Ishikawa (cell line): Measurements from ENCODE around the gene POLA2.

Experiments used
- CEBPB ChIP-seq: IDR thresholded peaks from 2 replicates; pipeline ENCODE4 v1.6.1; 2012
- CREB1 ChIP-seq: IDR thresholded peaks from 2 replicates; pipeline ENCODE4 v1.6.1; 2012; ENCODE audit warnings: low read depth
- EGR1 ChIP-seq: IDR thresholded peaks from 2 replicates; pipeline ENCODE4 v1.6.1; 2012
- EP300 ChIP-seq: IDR thresholded peaks from 2 replicates; pipeline ENCODE4 v1.6.1; 2012; ENCODE audit warnings: borderline replicate concordance
- FOXM1 ChIP-seq: IDR thresholded peaks from 2 replicates; pipeline ENCODE4 v1.6.1; 2012; ENCODE audit warnings: low read depth, borderline replicate concordance
- NFIC ChIP-seq: IDR thresholded peaks from 2 replicates; pipeline ENCODE4 v1.6.1; 2012
- RAD21 ChIP-seq: IDR thresholded peaks from 2 replicates; pipeline ENCODE4 v1.6.1; 2012; ENCODE audit warnings: low read depth
- REST ChIP-seq: IDR thresholded peaks from 2 replicates; pipeline ENCODE4 v1.6.1; 2012; ENCODE audit warnings: low read depth, mild to moderate bottlenecking
- TAF1 ChIP-seq: IDR thresholded peaks from 2 replicates; pipeline ENCODE4 v1.6.1; 2012; ENCODE audit warnings: low read depth, mild to moderate bottlenecking
- TCF12 ChIP-seq: IDR thresholded peaks from 2 replicates; pipeline ENCODE4 v1.6.1; 2012; ENCODE audit warnings: low read depth
- TEAD4 ChIP-seq: IDR thresholded peaks from 2 replicates; pipeline ENCODE4 v1.6.1; 2012
- YY1 ChIP-seq: IDR thresholded peaks from 2 replicates; pipeline ENCODE4 v1.6.1; 2012; ENCODE audit warnings: low read depth
- ZBTB7A ChIP-seq: IDR thresholded peaks from 2 replicates; pipeline ENCODE4 v1.6.1; 2012; ENCODE audit warnings: low read depth
- TF ChIP-seq, protein P1 (sequence below): IDR thresholded peaks from 2 replicates; pipeline ENCODE4 v1.6.1; 2012
- TF ChIP-seq, protein P2 (sequence below): IDR thresholded peaks from 2 replicates; pipeline ENCODE4 v1.6.1; 2012

POLA2 gene

GRCh38 chr11:65321076-65321475 lies 59.3 kb downstream of the POLA2 start:
- TF ChIP-seq TEAD4 (no peak), EP300 (no peak), CEBPB (no peak), TCF12 (no peak), FOXM1 (no peak), RAD21 (no peak)

DNA sequence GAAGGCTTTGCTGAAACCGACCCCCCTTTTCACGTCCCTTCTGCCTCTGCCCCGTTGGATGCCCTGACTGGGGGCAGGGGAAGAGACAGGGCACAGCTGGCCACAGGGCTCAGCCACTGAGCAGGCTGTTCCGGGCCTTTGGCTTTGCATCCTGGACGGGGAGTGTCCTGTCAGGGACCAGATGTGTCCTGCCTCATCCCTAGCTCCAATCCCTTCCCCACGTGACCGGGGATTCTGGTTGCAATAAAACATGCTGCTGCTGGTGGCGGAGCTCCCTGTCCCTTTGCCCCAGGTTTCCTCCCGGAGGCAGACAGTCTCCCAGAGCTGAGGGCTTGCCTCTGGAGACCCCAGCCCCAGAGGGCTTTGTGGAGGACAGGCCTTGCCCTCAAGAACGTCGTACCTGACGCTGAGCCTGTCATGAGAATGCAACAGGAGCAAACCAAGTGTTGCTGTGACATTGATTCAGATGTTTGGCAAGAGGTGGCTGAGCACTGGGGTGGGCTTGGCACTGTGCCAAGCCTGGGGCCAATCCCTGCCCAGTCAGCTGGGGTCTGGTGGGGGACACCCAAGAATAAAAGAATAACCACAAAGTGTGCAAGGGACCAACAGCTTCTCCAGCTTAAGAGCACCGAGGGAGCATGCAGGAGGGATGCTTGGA lies 60.2 kb downstream of the POLA2 start:
- TF ChIP-seq, protein P1, sequence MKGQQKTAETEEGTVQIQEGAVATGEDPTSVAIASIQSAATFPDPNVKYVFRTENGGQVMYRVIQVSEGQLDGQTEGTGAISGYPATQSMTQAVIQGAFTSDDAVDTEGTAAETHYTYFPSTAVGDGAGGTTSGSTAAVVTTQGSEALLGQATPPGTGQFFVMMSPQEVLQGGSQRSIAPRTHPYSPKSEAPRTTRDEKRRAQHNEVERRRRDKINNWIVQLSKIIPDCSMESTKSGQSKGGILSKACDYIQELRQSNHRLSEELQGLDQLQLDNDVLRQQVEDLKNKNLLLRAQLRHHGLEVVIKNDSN: no peak
- peak; percentile 83 for TF ChIP-seq NFIC

- TF ChIP-seq CEBPB (no peak), EP300 (no peak), TEAD4 (no peak), EGR1 (no peak), ZBTB7A (no peak), TAF1 (no peak), REST (no peak), NFIC (no peak), YY1 (no peak), RAD21 (no peak), CREB1 (no peak), FOXM1 (no peak), TCF12 (no peak)
- TF ChIP-seq, protein P2, sequence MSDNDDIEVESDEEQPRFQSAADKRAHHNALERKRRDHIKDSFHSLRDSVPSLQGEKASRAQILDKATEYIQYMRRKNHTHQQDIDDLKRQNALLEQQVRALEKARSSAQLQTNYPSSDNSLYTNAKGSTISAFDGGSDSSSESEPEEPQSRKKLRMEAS: no peak
- TF ChIP-seq, protein P1: no peak
Measured at GRCh38 chr11:65323813-65324212, 62.1 kb downstream of the POLA2 start.

DNA sequence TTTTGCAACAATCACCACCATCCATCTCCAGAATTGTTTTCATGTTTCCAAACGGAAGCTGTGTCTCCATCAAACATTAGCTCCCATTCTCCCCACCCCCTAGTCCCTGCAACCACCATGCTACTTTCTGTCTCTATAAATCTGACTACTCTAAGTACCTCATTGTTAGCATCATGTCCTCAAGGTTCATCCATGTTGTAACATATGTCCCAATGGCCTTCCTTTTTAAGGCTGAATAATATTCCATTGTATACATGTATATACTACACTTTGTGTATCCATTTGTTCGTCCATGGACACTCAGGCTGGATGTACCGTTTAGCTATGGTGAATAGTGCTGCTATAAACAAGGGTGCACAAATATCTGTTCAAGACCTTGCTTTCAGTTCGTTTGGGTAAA lies 63.7 kb downstream of the POLA2 start:
- TF ChIP-seq CREB1 (no peak), YY1 (no peak), NFIC (no peak), RAD21 (no peak), REST (no peak), TAF1 (no peak), EP300 (no peak), TCF12 (no peak), TEAD4 (no peak), ZBTB7A (no peak), FOXM1 (no peak), EGR1 (no peak), CEBPB (no peak)
- TF ChIP-seq, protein P2: no peak
- TF ChIP-seq, protein P1: no peak

GRCh38 chr11:65327021-65327420 lies 65.3 kb downstream of the POLA2 start:
- TF ChIP-seq TEAD4 (no peak), RAD21 (no peak), NFIC (no peak), CREB1 (no peak), TCF12 (no peak), TAF1 (no peak), REST (no peak), EGR1 (no peak)
- TF ChIP-seq, protein P1: no peak
- TF ChIP-seq, protein P2: no peak
